Activated T-cell treated with anti-CD3 and anti-CD28 coated beads, Interleukin-2, amount 50 U/mL, for 72 hours (primary cell): ENCODE results near the gene DLGAP1. TPM values are rescaled to one million over a fixed set of nuclear protein-coding genes. Genes with fewer than 3 reads are reported as not detected.
A peak's percentile ranks its signal among the peaks of the same experiment; 100 is the strongest.

Source experiments
- ATAC-seq, 2 donors: fragments of 150-1000 bp; cut with Tn5 transposase; replicated peaks in 1 of 2; 2 replicates each; pipeline ENCODE4 v1.10.0; 2021; ENCODE audit warnings: moderate library complexity in 2 of 2, mild to moderate bottlenecking in 1 of 2
- DNase-seq, 2 donors: peaks; one replicate each; pipeline ENCODE4 v3.0.0; 2021 to 2022; ENCODE audit warnings: mixed read lengths in 1 of 2
- H3K27ac Mint-ChIP-seq: one replicate; pipeline ENCODE4 v1.8.0; 2022; ENCODE audit warnings: mild to moderate bottlenecking, moderate library complexity, mixed read lengths
- H3K27me3 Mint-ChIP-seq: one replicate; pipeline ENCODE4 v1.8.0; 2022; ENCODE audit warnings: low read depth, mixed read lengths
- H3K36me3 Mint-ChIP-seq, 2 donors: one replicate each; pipeline ENCODE4 v1.8.0; 2022; ENCODE audit warnings: mixed read lengths in 2 of 2, mild to moderate bottlenecking in 1 of 2; ENCODE audit not compliant: insufficient read depth in 2 of 2
- H3K4me1 Mint-ChIP-seq: one replicate; pipeline ENCODE4 v1.8.0; 2022; ENCODE audit warnings: low read depth, mixed read lengths
- H3K4me3 Mint-ChIP-seq, 2 donors: one replicate each; pipeline ENCODE4 v1.8.0; 2022; ENCODE audit warnings: mild to moderate bottlenecking in 2 of 2, mixed read lengths in 2 of 2, moderate library complexity in 2 of 2
- H3K9me3 Mint-ChIP-seq, 2 donors: one replicate each; pipeline ENCODE4 v1.8.0; 2022; ENCODE audit warnings: mixed read lengths in 2 of 2
- total RNA-seq, 2 donors: library from RNA; stranded (reverse); gene quantifications; one replicate each; pipeline ENCODE4 v1.2.3, GENCODE V29; 2022

Gene DLGAP1
- total RNA-seq, 2 donors from 2014 or later: 0.17 to 0.51 TPM

DNA sequence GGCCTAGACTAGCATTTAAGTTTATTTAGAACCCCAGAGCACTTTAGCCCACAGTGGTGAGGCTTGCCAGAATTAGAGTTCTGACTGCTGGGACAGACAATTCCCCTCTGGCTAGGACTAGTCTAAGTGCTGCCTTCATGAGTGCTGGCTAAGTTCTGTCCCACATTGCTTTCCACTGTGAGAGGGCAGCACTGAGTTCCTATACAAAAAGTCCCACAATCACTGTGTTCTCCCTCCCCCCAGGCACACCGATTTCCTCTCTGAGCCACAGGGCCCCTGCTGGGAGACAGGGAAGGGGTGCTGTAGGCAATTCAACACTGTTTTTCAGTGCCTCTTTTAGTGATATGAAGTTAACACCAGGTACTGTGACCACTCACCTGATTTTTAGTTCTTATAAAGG lies 310.9 kb downstream of the DLGAP1 start:
- no peaks in the 10 kb centered on the region for H3K36me3 Mint-ChIP-seq
- H3K27ac Mint-ChIP-seq: no peak overlapping the region
- DNase-seq: no peak
- peaks cover 2% of the 10 kb centered on the region in 2 donors for H3K9me3 Mint-ChIP-seq
- H3K4me3 Mint-ChIP-seq: no peak overlapping the region
- ATAC-seq: no peak
- H3K27me3 Mint-ChIP-seq: no peaks in the 10 kb centered on the region
- H3K4me1 Mint-ChIP-seq: no peaks in the 10 kb centered on the region

DNA sequence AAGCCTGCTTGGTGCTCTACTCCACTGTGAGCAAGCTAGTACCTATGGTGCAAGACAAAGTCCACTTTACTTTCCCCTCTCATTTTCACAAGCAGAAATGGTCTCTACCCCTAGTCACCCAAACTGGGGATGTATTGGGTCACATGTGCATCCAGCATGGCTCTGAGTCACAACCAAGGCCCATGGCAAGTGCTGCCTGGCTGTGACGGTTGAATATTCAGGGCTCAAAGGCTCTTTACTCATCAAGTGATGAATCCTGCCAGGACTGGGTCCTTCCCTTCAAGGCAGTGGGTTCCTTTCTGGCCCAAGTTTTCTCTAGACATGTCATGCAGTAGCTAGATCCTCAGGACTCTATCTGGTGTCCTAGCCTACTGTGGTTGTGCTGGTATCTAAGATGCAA lies 311.5 kb downstream of the DLGAP1 start:
- ATAC-seq (no peak), DNase-seq (no peak)
- no peak overlapping the region for H3K27ac Mint-ChIP-seq
- no peaks in the 10 kb centered on the region for H3K36me3 Mint-ChIP-seq
- no peak overlapping the region for H3K4me3 Mint-ChIP-seq
- H3K4me1 Mint-ChIP-seq: no peaks in the 10 kb centered on the region
- peaks cover 2 to 3% of the 10 kb centered on the region in 2 donors for H3K9me3 Mint-ChIP-seq
- H3K27me3 Mint-ChIP-seq: no peaks in the 10 kb centered on the region

DNA sequence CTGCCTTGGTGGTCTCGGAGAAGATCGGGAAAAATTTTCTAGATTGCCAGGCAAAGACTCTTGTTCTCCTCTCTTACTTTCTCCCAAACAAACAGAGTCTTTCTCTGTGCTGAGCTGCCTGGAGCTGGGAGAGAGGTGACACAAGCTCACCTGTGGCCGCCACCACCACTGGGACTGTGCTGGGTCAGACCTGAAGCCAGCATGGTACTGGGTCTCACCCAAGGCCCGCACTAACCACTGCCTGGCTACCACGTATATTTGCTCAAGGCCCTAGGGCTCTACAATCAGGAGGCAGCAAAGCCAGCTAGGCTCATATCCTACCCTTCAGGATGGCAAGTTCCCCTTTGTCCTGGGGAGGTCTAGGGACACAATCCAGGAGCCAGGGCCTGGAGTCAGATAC lies 312.2 kb downstream of the DLGAP1 start:
- Mint-ChIP-seq H3K27ac (no peak overlapping the region), H3K9me3 (peaks cover 3 to 4% of the 10 kb centered on the region in 2 donors), H3K4me3 (no peak overlapping the region), H3K27me3 (no peaks in the 10 kb centered on the region), H3K4me1 (no peaks in the 10 kb centered on the region), H3K36me3 (no peaks in the 10 kb centered on the region)
- ATAC-seq (no peak), DNase-seq (no peak)

DNA sequence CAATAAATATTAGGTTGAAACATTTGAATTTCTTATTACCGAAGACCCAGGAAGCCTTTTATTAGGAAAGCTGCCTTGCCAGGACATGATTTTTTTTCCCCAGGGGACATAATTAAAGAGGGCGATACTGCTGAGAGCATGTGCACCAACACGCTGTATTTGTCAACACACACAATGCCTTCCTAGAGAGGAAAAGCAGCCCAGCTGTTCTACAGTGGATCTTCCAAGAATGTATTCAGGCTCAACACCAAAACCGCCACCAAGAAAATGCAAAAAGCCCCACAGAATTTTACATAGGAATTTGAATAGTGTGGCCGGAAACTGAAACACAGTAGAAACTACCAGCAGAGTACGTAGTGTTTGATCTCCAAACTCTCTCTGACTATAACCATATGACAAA lies 320.4 kb downstream of the DLGAP1 start:
- DNase-seq: no peak
- no peak overlapping the region for H3K4me3 Mint-ChIP-seq
- no peaks in the 10 kb centered on the region for H3K27me3 Mint-ChIP-seq
- no peak overlapping the region for H3K27ac Mint-ChIP-seq
- H3K36me3 Mint-ChIP-seq: no peaks in the 10 kb centered on the region
- H3K9me3 Mint-ChIP-seq: peaks cover 1% of the 10 kb centered on the region in 2 donors
- no peak for ATAC-seq
- no peaks in the 10 kb centered on the region for H3K4me1 Mint-ChIP-seq

DNA sequence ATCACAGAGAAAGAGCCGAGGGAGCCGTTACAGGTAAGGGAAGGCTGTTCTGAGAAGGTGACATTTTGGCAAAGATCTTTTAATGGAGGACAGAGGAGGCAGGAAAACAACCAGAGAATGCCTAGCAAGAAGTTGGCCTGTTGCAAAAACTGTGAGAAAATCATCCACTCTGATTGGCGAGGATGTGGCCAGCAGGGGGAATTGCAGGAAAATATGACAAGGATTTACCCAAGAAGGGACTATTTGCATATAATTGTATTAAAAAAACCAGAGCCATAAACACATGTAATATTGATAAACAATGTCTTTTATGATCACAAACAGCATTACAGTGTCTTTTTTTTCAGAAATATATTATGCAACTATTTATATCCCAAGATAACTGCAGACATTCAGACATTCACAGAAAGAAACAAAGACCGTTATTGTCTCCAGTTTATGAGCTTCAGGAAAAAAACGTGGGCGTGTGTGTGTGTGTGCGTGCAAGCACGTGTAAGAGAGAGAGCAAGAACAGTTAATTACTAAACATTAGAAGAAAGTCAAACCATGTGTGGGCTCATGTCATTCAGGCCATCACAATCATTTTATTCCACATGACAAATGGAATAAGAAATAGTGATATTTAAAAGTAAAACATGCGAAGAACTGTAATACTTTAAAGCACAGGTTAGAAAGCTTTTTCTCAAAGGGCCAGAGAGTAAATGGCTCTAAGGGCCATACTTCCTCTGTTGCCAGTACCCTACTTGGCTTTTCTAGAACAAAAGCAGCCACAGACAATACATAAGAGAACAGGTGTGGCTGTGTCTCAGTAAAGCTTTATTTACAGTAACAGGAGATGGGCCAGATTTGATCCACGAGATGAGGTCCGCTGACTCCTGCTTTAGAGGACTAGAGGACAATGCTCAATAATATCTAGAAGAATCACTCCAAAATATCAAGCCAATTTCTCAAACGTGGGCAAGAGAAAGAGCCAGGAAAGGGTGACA lies 324.1 kb downstream of the DLGAP1 start:
- Mint-ChIP-seq H3K27me3 (no peaks in the 10 kb centered on the region), H3K36me3 (no peaks in the 10 kb centered on the region), H3K27ac (no peak overlapping the region), H3K4me1 (no peaks in the 10 kb centered on the region), H3K4me3 (no peak overlapping the region), H3K9me3 (no peaks in the 10 kb centered on the region)
- DNase-seq (no peak), ATAC-seq (no peak)

DNA sequence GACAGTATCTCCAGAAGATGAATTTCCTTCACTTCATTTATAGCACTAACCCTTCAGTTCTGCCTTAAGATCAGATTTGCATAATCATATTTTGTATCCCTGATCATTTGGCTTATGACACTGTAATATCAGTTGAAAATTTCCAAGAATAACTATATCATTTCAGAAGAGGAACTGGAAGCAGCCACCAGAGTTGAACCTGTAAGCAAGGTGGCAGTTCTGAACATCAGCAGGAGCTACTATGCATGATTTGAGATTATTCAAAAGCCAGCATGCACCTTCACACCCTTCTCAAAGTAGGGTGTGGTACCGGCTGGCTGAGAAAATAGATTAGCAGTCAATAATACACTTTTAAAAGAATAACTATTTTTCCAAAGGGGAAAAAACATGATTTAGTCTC lies 328.2 kb downstream of the DLGAP1 start:
- no peaks in the 10 kb centered on the region for H3K4me1 Mint-ChIP-seq
- ATAC-seq (no peak), DNase-seq (no peak)
- no peak overlapping the region for H3K4me3 Mint-ChIP-seq
- no peaks in the 10 kb centered on the region for H3K36me3 Mint-ChIP-seq
- no peaks in the 10 kb centered on the region for H3K27me3 Mint-ChIP-seq
- no peak overlapping the region for H3K27ac Mint-ChIP-seq
- no peaks in the 10 kb centered on the region for H3K9me3 Mint-ChIP-seq

DNA sequence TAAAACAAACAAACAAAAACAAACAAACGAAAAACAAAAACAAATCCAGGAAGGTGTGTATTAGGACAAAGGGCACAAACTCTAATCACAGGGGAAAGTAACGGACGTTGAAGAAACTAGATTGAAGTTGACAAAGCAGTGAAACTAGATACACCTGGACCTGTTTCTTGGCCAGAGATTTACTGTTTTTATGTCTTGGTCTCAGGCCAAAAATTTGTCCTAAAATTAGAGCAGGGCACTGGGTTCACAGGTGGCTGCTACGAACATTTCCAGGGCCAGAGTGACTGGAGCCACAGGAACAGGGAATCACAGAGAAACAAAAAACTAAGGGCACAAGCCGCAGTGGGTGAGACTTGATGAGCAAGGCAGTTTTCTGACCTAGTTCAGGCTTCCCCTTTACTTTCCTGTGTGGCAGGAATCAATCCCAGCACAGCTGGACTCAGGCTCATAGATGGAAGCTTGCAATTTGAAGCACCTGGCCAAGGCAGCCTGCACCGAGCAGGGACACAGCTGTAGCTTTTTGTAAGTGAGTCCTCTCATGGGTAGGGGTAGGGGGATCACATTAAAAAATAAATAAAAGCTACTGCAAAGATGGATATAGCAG lies 329.4 kb downstream of the DLGAP1 start:
- Mint-ChIP-seq H3K9me3 (no peaks in the 10 kb centered on the region), H3K36me3 (no peaks in the 10 kb centered on the region), H3K4me1 (no peaks in the 10 kb centered on the region), H3K27me3 (peaks cover 9% of the 10 kb centered on the region), H3K27ac (peak overlapping the region; percentile 7), H3K4me3 (no peak overlapping the region)
- no peak for ATAC-seq
- DNase-seq: no peak

DNA sequence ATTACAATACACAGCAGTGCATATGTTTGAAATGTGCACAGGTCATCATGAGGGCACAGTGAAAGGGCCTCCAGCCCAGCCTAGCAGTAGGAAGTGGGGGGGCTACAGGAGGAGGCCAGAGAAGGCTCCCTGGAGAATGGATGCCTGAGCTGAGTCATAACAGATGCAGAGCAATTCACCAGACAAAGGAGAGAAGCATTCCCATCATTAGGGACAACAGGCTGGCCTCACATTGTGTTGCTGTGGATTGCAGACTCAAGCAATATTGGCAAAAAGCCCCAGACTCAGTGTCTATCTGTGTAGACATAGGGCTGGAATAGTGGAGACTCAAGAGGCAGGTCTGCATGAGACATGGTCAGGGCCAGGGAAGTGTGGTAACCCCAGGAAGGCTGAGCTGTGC lies 329.9 kb downstream of the DLGAP1 start:
- no peaks in the 10 kb centered on the region for H3K9me3 Mint-ChIP-seq

DNA sequence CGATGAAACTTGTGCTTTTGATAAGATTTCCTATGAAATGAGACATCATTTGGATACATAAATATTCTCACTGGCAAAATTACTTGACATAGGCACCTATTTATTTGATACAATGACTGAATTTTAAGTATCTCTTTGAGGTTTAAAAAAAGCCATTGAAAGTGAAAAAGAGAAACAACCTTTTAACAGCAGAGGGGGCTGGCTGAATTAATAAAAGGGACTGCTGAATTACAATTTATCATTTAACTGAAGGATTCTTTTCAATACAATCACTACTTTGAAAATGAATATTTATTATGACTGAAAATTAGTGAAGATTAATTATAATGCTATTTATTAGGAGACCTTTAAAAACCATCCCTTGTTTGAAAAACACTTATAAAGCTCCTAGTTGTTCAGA lies 335.3 kb downstream of the DLGAP1 start:
- Mint-ChIP-seq H3K4me1 (no peaks in the 10 kb centered on the region), H3K9me3 (no peaks in the 10 kb centered on the region), H3K27ac (no peak overlapping the region), H3K27me3 (peaks cover 22% of the 10 kb centered on the region), H3K4me3 (no peak overlapping the region), H3K36me3 (no peaks in the 10 kb centered on the region)
- DNase-seq (no peak), ATAC-seq (no peak)

More for the DNA sequence above, 329.9 kb downstream of the DLGAP1 start:
- ATAC-seq: no peak
- Mint-ChIP-seq H3K4me3 (no peak overlapping the region), H3K4me1 (no peaks in the 10 kb centered on the region), H3K36me3 (no peaks in the 10 kb centered on the region), H3K27ac (peak overlapping the region; percentile 7), H3K27me3 (peaks cover 12% of the 10 kb centered on the region)
- DNase-seq: no peak

DNA sequence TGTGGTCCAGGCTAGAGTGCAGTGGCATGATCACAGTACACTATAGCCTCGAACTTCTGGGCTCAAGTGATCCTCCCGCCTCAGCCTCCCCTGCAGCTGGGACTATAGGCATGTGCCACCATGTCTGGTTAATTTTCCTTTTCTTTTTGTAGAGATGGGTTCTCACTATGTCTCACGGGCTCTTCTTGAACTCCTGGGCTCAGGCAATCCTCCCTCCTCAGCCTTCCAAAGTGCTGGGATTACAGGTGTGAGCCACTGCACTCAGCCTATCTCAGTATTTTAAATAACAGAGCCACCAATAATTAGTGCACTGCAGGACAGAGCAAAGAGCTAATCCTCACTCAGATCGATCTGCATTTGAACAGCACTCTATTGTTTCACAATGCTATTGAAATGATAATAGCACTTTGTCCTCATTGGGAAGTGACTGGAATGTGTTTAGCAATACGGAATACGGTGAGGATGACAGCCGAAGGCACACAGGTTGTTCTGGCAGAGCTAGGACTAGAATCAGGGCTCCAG lies 335.9 kb downstream of the DLGAP1 start:
- Mint-ChIP-seq H3K4me3 (no peak overlapping the region), H3K27me3 (peaks cover 22% of the 10 kb centered on the region), H3K27ac (no peak overlapping the region), H3K4me1 (no peaks in the 10 kb centered on the region), H3K9me3 (peaks cover 0 to 2% of the 10 kb centered on the region in 2 donors), H3K36me3 (no peaks in the 10 kb centered on the region)
- ATAC-seq: no peak
- DNase-seq: no peak

DNA sequence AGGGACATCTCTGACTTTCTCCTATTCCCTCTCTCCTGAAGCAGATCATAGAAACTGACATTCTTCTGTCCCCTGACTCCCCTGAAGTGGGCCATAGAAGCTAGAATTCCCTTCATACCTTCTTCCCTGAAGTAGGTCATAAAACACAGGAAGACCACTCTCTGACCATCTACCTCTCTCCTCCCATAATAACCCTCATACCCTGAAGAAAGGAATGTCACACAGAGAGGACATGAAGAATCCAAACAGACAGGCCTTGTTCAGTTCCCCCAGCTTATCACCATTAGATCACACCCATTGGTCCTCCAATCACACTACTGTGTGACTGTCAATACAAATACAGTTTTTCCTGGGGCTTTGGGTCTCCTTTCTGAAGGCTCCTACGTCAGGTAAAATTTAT lies 347.1 kb downstream of the DLGAP1 start:
- no peak overlapping the region for H3K27ac Mint-ChIP-seq
- no peak overlapping the region for H3K4me3 Mint-ChIP-seq
- DNase-seq: no peak
- H3K9me3 Mint-ChIP-seq: no peaks in the 10 kb centered on the region
- no peak for ATAC-seq
- H3K27me3 Mint-ChIP-seq: no peaks in the 10 kb centered on the region
- H3K4me1 Mint-ChIP-seq: no peaks in the 10 kb centered on the region
- no peaks in the 10 kb centered on the region for H3K36me3 Mint-ChIP-seq

DNA sequence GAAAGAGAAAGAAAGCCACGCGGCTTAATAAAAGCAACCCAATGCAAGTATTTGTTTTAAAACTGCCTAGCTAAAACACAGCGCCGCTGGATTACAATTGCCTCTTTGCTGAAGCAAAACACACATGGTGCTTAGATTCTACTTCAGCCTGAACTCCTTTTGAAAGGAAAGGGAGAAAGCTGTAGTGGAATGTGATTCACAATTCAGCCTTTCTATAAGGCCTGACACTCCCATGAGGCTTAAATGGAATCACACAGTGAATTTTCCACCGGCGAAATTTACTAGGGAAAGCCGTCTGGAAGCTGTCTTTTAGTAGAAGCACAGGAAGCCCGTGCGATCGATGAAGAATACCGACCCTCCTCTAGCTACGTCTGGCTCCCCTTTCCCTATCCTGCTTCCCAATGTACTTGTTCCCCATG lies 348.0 kb downstream of the DLGAP1 start:
- no peaks in the 10 kb centered on the region for H3K4me1 Mint-ChIP-seq
- no peaks in the 10 kb centered on the region for H3K36me3 Mint-ChIP-seq
- no peaks in the 10 kb centered on the region for H3K9me3 Mint-ChIP-seq
- H3K27ac Mint-ChIP-seq: no peak overlapping the region
- H3K4me3 Mint-ChIP-seq: no peak overlapping the region
- no peak for DNase-seq
- H3K27me3 Mint-ChIP-seq: no peaks in the 10 kb centered on the region
- no peak for ATAC-seq

DNA sequence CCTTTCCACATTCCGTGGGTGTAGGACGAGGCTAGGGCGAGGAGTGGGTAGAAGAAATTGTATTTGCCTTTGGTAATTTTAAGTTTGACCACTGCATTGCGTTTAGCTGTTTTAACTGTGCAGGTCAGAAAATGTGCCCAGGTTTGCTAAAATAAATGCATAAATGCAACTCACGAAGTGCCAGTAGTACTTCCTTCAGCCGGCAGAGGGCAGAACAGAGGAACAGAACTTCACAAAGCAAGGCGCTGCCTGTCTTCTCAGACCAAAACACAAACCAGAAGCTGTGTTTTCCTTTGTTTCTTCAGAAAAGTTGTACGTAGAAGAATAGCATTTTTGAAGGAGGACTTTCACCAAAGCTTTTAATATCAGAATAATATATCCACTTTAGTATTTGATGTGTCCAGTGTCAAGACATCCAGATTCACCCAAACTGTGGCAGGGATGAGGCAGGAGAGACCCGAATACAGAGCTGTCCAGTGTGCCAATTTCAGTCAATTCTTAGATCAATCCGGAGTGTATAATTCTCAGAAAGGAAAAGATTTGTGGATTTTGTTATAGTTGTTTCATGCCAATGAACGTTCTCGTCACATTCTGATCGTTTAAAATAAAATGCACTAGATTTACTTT lies 348.6 kb downstream of the DLGAP1 start:
- ATAC-seq (peak in 1 of 2 donors; percentile 42), DNase-seq (peak; percentile 56 to 65)
- no peak overlapping the region for H3K27ac Mint-ChIP-seq
- no peaks in the 10 kb centered on the region for H3K9me3 Mint-ChIP-seq
- H3K4me1 Mint-ChIP-seq: no peaks in the 10 kb centered on the region
- no peaks in the 10 kb centered on the region for H3K36me3 Mint-ChIP-seq
- H3K27me3 Mint-ChIP-seq: no peaks in the 10 kb centered on the region
- H3K4me3 Mint-ChIP-seq: no peak overlapping the region
